Measurements from ENCODE around the gene ATPAF2. TPM values are rescaled to one million over a fixed set of nuclear protein-coding genes. Genes with fewer than 3 reads are reported as not detected.

Gene ATPAF2
- total and polyA plus RNA-seq, 4 donors: 7.1 to 19.9 (median 17.4) TPM

Other genes with a start within 250 kb of the ATPAF2 start
- gene SREBF1, start 202.2 kb downstream of the ATPAF2 start, total RNA-seq: 100 to 1,000 TPM in 1 of 2 donors, 10 to 100 TPM in 1; 23.6 to 103 TPM
- gene SREBF1, start 202.2 kb downstream of the ATPAF2 start, polyA plus RNA-seq: 10 to 100 TPM; 24.0 to 24.7 TPM
- 10 to 100 TPM; 70.4 to 74.9 TPM for gene TOM1L2, start 66.8 kb downstream of the ATPAF2 start, total RNA-seq
- gene TOM1L2, start 66.8 kb downstream of the ATPAF2 start, polyA plus RNA-seq: 10 to 100 TPM; 11.9 to 39.1 TPM
- 1 to 10 TPM; 2.0 to 2.8 TPM for gene DRC3, start 66.3 kb downstream of the ATPAF2 start, total RNA-seq
- 1 to 10 TPM; 1.4 to 7.9 TPM for gene DRC3, start 66.3 kb downstream of the ATPAF2 start, polyA plus RNA-seq
- 10 to 100 TPM; 11.4 to 14.1 TPM for gene GID4, start 240 bp upstream of the ATPAF2 start, total RNA-seq
- 1 to 10 TPM; 7.5 to 8.1 TPM for gene GID4, start 240 bp upstream of the ATPAF2 start, polyA plus RNA-seq
- gene DRG2, start 48.8 kb upstream of the ATPAF2 start, total RNA-seq: 10 to 100 TPM; 28.7 to 33.7 TPM
- 10 to 100 TPM; 16.0 to 52.3 TPM for gene DRG2, start 48.8 kb upstream of the ATPAF2 start, polyA plus RNA-seq
- gene MYO15A, start 69.6 kb upstream of the ATPAF2 start, total RNA-seq: 1 to 10 TPM; 3.1 to 3.4 TPM
- 1 to 10 TPM in 1 of 2 donors, under 1 TPM in 1; 0.25 to 7.5 TPM for gene MYO15A, start 69.6 kb upstream of the ATPAF2 start, polyA plus RNA-seq
- 100 to 1,000 TPM in 1 of 2 donors, 10 to 100 TPM in 1; 91.5 to 114 TPM for gene ALKBH5, start 144.7 kb upstream of the ATPAF2 start, total RNA-seq
- 10 to 100 TPM; 33.0 to 40.4 TPM for gene ALKBH5, start 144.7 kb upstream of the ATPAF2 start, polyA plus RNA-seq
- gene LLGL1, start 186.5 kb upstream of the ATPAF2 start, total RNA-seq: 10 to 100 TPM; 14.1 to 18.9 TPM
- 10 to 100 TPM in 1 of 2 donors, 1 to 10 TPM in 1; 4.0 to 12.7 TPM for gene LLGL1, start 186.5 kb upstream of the ATPAF2 start, polyA plus RNA-seq
- 100 to 1,000 TPM; 250 to 299 TPM for gene FLII, start 219.6 kb upstream of the ATPAF2 start, total RNA-seq
- gene FLII, start 219.6 kb upstream of the ATPAF2 start, polyA plus RNA-seq: 100 to 1,000 TPM in 1 of 2 donors, 10 to 100 TPM in 1; 87.5 to 355 TPM
- 10 to 100 TPM; 11.1 to 13.1 TPM for gene MIEF2, start 221.5 kb upstream of the ATPAF2 start, total RNA-seq
- gene MIEF2, start 221.5 kb upstream of the ATPAF2 start, polyA plus RNA-seq: 1 to 10 TPM; 2.4 to 7.5 TPM

Data from aorta (tissue), 4 donors.